ENCODE measurements around the gene MBD6.

MBD6 gene

GRCh38 chr12:57479376-57480115 is 43.1 kb upstream of the MBD6 start, which contains the start of gene ARHGAP9:
TSS of gene ARHGAP9 (minus strand) at chr12:57479866. CDS start at chr12:57479406, 460 bp downstream.
- no peak for DNase-seq (ENCODE audit: low read depth, low spot score)
- no peak for TF ChIP-seq CTCF (IDR thresholded peaks at IDR 0.05; ENCODE audit: insufficient read depth, low read length, missing control alignments)
- no peak within 1 kb of the TSS for H3K4me3 ChIP-seq (ENCODE audit: low read depth, low read length)
- POLR2A ChIA-PET: no interaction called here
- CTCF ChIA-PET: interaction anchor here (1.1 to 20.7 kb wide), 2 partner anchors 18 to 27 kb away, joined by 4 to 321 read pairs; partner anchors contain the start of gene GLI1

DNA sequence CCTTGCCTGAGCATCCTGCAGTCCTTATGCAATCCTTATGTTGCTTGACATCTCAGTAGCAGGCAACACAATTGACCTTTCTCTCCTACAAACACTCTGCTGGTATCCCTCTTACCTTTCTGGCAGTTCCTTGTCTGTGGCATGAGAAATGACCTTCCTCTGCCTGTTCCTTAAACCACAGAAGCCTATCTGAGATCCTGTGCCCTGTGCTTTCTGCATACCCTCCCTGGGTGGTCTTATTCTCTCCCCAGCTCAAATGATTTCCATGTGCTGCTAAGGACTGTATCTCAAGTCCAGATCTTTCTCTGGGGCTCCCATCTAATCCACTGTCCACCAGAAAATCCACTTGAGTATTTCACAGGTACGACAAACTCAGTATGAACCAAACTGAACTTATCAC is 41.0 kb upstream of the MBD6 start:
- CTCF ChIA-PET: interaction anchor here (1.6 to 20.7 kb wide), 2 partner anchors 10 to 20 kb away, joined by 7 to 321 read pairs; partner anchors contain the start of gene GLI1
- TF ChIP-seq CTCF (IDR thresholded peaks at IDR 0.05; ENCODE audit: insufficient read depth, low read length, missing control alignments): no peak
- DNase-seq (ENCODE audit: low read depth, low spot score): no peak
- no peak overlapping the region for H3K4me3 ChIP-seq (ENCODE audit: low read depth, low read length)
- POLR2A ChIA-PET: no interaction called here

DNA sequence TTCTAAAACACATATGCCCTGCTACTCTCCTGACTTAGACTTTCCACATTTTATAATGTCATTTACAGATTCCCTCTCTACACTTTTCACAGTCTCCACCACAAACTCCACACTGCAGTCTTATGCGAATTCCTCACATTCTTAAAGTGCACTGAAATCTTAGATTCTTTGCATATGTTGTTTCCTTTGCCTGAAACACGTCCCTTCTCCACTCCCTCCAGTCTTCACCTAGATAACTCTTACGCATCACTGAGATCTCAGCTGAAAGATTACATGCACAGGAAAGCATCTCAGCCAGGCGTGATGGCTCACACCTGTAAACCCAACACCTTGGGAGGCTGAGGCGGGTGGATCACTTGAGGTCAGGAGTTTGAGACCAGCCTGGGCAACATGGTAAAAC is 39.2 kb upstream of the MBD6 start:
- DNase-seq (ENCODE audit: low read depth, low spot score): peak; percentile 49
- ChIA-PET CTCF (interaction anchor here (20.7 kb wide), 1 partner anchor 22 kb away, joined by 321 read pairs; the partner anchor contains the start of gene GLI1), POLR2A (no interaction called here)
- TF ChIP-seq CTCF (IDR thresholded peaks at IDR 0.05; ENCODE audit: insufficient read depth, low read length, missing control alignments): no peak
- no peak overlapping the region for H3K4me3 ChIP-seq (ENCODE audit: low read depth, low read length)

GRCh38 chr12:57485695-57486094 is 36.9 kb upstream of the MBD6 start:
- no peak for DNase-seq (ENCODE audit: low read depth, low spot score)
- POLR2A ChIA-PET: no interaction called here
- no peak overlapping the region for H3K4me3 ChIP-seq (ENCODE audit: low read depth, low read length)
- CTCF ChIA-PET: interaction anchor here (1.0 to 20.7 kb wide), 3 partner anchors 24 to 271 kb away, joined by 5 to 321 read pairs (median 5); partner anchors contain the start of gene GLI1
- TF ChIP-seq CTCF (IDR thresholded peaks at IDR 0.05; ENCODE audit: insufficient read depth, low read length, missing control alignments): no peak

DNA sequence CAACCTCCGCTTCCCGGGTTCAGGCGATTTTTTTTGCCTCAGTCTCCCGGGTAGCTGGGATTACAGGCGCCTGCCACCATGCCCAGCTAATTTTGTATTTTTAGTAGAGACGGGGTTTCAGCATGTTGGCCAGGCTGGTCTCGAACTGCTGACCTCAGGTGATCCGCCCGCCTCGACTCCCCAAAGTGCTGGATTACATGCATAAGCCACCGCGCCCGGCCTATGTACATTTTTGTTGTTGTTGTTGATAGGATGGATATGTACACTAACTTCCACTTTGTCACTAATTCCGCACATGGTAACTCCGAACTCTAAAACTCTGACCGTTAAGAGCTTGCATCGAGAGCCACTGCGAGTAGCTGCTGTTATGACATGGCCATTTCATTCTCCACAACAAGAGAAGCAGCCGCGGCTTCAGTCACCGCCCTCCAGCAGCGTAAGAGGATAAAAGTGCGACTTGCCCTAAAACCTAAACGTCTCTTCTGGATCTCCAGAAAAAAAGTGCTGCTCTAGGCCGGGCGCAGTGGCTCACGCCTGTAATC is 35.5 kb upstream of the MBD6 start:
- POLR2A ChIA-PET: interaction anchor here (0.7 to 1.5 kb wide), 2 partner anchors 12 to 33 kb away, joined by 3 to 5 read pairs; no protein-coding TSS in a partner anchor
- no peak for DNase-seq (ENCODE audit: low read depth, low spot score)
- no peak overlapping the region for H3K4me3 ChIP-seq (ENCODE audit: low read depth, low read length)
- CTCF ChIA-PET: interaction anchor here (1.0 to 20.7 kb wide), 2 partner anchors 12 to 25 kb away, joined by 3 to 321 read pairs; partner anchors contain the start of gene GLI1
- TF ChIP-seq CTCF (IDR thresholded peaks at IDR 0.05; ENCODE audit: insufficient read depth, low read length, missing control alignments): no peak

All from AG04449 (cell line).